ENCODE measurements around the gene KIAA0825.

KIAA0825 gene

GRCh38 chr5:94646758-94647157, 28.4 kb upstream of the KIAA0825 start:
- TF ChIP-seq EZH2 (IDR thresholded peaks at IDR 0.05; ENCODE audit: borderline replicate concordance, low read length) (no peak), CTCF (IDR thresholded peaks at IDR 0.05; ENCODE audit: low read length) (no peak)
- Histone ChIP-seq H3K9me2 (ENCODE audit: low read depth, low read length) (no peaks in the 10 kb centered on the region), H3K9ac (ENCODE audit: low read length) (no peak overlapping the region), H3K27me3 (ENCODE audit: insufficient read depth, low read length) (no peaks in the 10 kb centered on the region), H3K4me1 (ENCODE audit: insufficient read depth, low read length, severe bottlenecking) (no peaks in the 10 kb centered on the region), H4K20me1 (ENCODE audit: insufficient read depth, low read length) (no peaks in the 10 kb centered on the region), H3F3A (ENCODE audit: insufficient read depth, low read length) (no peaks in the 10 kb centered on the region), H3K4me3 (ENCODE audit: low read depth, low read length, poor library complexity, severe bottlenecking) (no peak overlapping the region), H3K27ac (ENCODE audit: low read depth, low read length, poor library complexity, severe bottlenecking) (no peak overlapping the region), H2AFZ (ENCODE audit: low read length) (no peak overlapping the region), H3K9me3 (ENCODE audit: low read length) (no peaks in the 10 kb centered on the region; the same call in 1 of the 2 replicates), H3K36me3 (ENCODE audit: insufficient read depth, low read length) (peaks cover 52% of the 10 kb centered on the region), H3K79me2 (ENCODE audit: insufficient read depth, low read length) (peaks cover 2% of the 10 kb centered on the region), H3K4me2 (ENCODE audit: low read length) (no peak overlapping the region)

GRCh38 chr5:94645053-94645452, 26.6 kb upstream of the KIAA0825 start:
- Histone ChIP-seq H3K9ac (ENCODE audit: low read length) (no peak overlapping the region), H3F3A (ENCODE audit: insufficient read depth, low read length) (no peaks in the 10 kb centered on the region), H3K27me3 (ENCODE audit: insufficient read depth, low read length) (no peaks in the 10 kb centered on the region), H3K4me1 (ENCODE audit: insufficient read depth, low read length, severe bottlenecking) (no peaks in the 10 kb centered on the region), H3K9me3 (ENCODE audit: low read length) (peaks cover 5% of the 10 kb centered on the region), H2AFZ (ENCODE audit: low read length) (no peak overlapping the region), H3K4me3 (ENCODE audit: low read depth, low read length, poor library complexity, severe bottlenecking) (no peak overlapping the region), H3K9me2 (ENCODE audit: low read depth, low read length) (no peaks in the 10 kb centered on the region), H3K36me3 (ENCODE audit: insufficient read depth, low read length) (peaks cover 53% of the 10 kb centered on the region), H3K4me2 (ENCODE audit: low read length) (no peak overlapping the region), H3K27ac (ENCODE audit: low read depth, low read length, poor library complexity, severe bottlenecking) (no peak overlapping the region), H4K20me1 (ENCODE audit: insufficient read depth, low read length) (no peaks in the 10 kb centered on the region), H3K79me2 (ENCODE audit: insufficient read depth, low read length) (peaks cover 4% of the 10 kb centered on the region)
- TF ChIP-seq EZH2 (IDR thresholded peaks at IDR 0.05; ENCODE audit: borderline replicate concordance, low read length) (no peak), CTCF (IDR thresholded peaks at IDR 0.05; ENCODE audit: low read length) (no peak)

- TF ChIP-seq EZH2 (IDR thresholded peaks at IDR 0.05; ENCODE audit: borderline replicate concordance, low read length) = no peak
- no peak for TF ChIP-seq CTCF (IDR thresholded peaks at IDR 0.05; ENCODE audit: low read length)
- Histone ChIP-seq H3K9me2 (ENCODE audit: low read depth, low read length) (no peaks in the 10 kb centered on the region), H2AFZ (ENCODE audit: low read length) (no peak overlapping the region), H3K9ac (ENCODE audit: low read length) (no peak overlapping the region), H3K27me3 (ENCODE audit: insufficient read depth, low read length) (no peaks in the 10 kb centered on the region), H3K4me2 (ENCODE audit: low read length) (no peak overlapping the region), H3K4me1 (ENCODE audit: insufficient read depth, low read length, severe bottlenecking) (no peaks in the 10 kb centered on the region), H3F3A (ENCODE audit: insufficient read depth, low read length) (no peaks in the 10 kb centered on the region), H3K9me3 (ENCODE audit: low read length) (peaks cover 15% of the 10 kb centered on the region; the same call in 1 of the 2 replicates), H3K27ac (ENCODE audit: low read depth, low read length, poor library complexity, severe bottlenecking) (no peak overlapping the region), H3K36me3 (ENCODE audit: insufficient read depth, low read length) (peaks cover 79% of the 10 kb centered on the region), H4K20me1 (ENCODE audit: insufficient read depth, low read length) (no peaks in the 10 kb centered on the region), H3K4me3 (ENCODE audit: low read depth, low read length, poor library complexity, severe bottlenecking) (no peak overlapping the region), H3K79me2 (ENCODE audit: insufficient read depth, low read length) (peaks cover 8% of the 10 kb centered on the region)
Measured at GRCh38 chr5:94640176-94640575, 21.8 kb upstream of the KIAA0825 start.
